ENCODE measurements around the gene SLC15A2.

Gene SLC15A2

DNA sequence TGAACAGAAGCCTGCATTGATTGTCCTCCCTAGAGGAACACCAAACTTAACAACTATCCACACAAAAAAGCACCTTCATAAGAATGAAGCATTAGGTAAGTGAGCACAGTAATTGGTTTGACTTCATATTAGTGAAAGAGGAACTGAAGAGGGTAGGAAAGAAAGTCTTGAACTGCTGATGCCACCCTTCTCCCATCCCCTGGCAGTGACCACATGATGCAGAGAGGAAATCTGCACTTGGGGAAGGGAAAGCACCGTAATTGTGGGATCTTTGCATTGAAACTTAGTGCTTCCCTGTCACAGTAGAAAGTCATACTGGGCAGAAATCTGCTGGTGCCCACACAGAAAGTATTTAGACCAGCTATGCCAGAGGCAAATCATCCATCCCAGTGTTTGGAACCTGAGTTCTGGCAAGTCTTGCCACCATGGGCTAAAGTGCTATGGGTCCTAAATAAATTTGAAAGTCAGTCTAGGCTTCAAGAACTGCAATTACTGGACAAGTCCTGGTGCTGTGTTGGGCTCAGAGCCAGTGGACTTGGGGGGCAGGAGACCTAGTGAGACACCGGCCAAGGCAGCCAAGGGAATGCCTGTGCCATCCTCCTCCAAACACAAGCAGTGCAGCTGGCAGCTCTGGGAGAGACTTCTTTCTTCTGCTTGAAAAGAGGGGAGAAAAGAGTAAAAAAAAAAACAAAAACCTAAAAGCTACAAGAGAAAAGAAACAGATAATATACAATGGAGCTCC is 63.6 kb downstream of the SLC15A2 start:
- Histone ChIP-seq H3K9me3 (ENCODE audit: control insufficient read depth, insufficient read depth, low read length) (no peaks in the 10 kb centered on the region), H3K4me3 (ENCODE audit: low read length) (no peak overlapping the region), H3K27ac (ENCODE audit: low read length) (no peak overlapping the region), H3K27me3 (ENCODE audit: control insufficient read depth, insufficient read depth, low read length) (no peaks in the 10 kb centered on the region), H3K4me1 (ENCODE audit: control insufficient read depth, insufficient read depth, low read length) (no peaks in the 10 kb centered on the region), H3K36me3 (ENCODE audit: control insufficient read depth, insufficient read depth, low read length) (no peaks in the 10 kb centered on the region)
- DNase-seq (ENCODE audit: low read depth, low spot score) = no peak
- WGBS (ENCODE audit: insufficient coverage, insufficient read length) = no CpG with 5 or more reads among the region's 2 CpGs

- no peaks in the 10 kb centered on the region for H3K4me1 ChIP-seq (ENCODE audit: control insufficient read depth, insufficient read depth, low read length)
- H3K9me3 ChIP-seq (ENCODE audit: control insufficient read depth, insufficient read depth, low read length) = no peaks in the 10 kb centered on the region
- no CpG with 5 or more reads among the region's 3 CpGs for WGBS (ENCODE audit: insufficient coverage, insufficient read length)
- no peak overlapping the region for H3K27ac ChIP-seq (ENCODE audit: low read length)
- no peaks in the 10 kb centered on the region for H3K27me3 ChIP-seq (ENCODE audit: control insufficient read depth, insufficient read depth, low read length)
- H3K4me3 ChIP-seq (ENCODE audit: low read length) = no peak overlapping the region
- no peaks in the 10 kb centered on the region for H3K36me3 ChIP-seq (ENCODE audit: control insufficient read depth, insufficient read depth, low read length)
- no peak for DNase-seq (ENCODE audit: low read depth, low spot score)
These were observed 64.6 kb downstream of the SLC15A2 start for GRCh38 chr3:121958801-121959200.

GRCh38 chr3:121961283-121961682 is 67.1 kb downstream of the SLC15A2 start:
- no peak for DNase-seq (ENCODE audit: low read depth, low spot score)
- Histone ChIP-seq H3K36me3 (ENCODE audit: control insufficient read depth, insufficient read depth, low read length) (no peaks in the 10 kb centered on the region), H3K4me3 (ENCODE audit: low read length) (no peak overlapping the region), H3K9me3 (ENCODE audit: control insufficient read depth, insufficient read depth, low read length) (no peaks in the 10 kb centered on the region), H3K4me1 (ENCODE audit: control insufficient read depth, insufficient read depth, low read length) (no peaks in the 10 kb centered on the region), H3K27me3 (ENCODE audit: control insufficient read depth, insufficient read depth, low read length) (no peaks in the 10 kb centered on the region), H3K27ac (ENCODE audit: low read length) (no peak overlapping the region)

DNA sequence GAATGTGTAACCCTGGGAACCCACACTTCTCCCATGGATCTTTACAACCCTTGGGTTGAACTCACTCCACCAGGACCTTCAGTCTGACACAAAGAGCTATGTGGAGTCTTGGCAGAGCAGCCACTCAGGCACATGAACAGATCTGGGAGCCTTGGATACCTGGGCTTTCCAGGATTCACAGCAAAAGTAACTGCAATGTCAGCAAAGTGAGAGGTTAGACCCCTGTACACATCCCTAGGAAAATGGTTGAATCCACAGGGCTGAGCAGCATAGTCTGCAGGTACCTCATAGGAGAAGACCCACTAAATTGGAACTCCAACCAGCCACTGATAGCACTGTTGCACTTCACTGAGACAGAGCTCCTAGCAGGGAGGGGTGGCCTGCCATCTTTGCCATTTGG is 68.2 kb downstream of the SLC15A2 start:
- Histone ChIP-seq H3K27me3 (ENCODE audit: control insufficient read depth, insufficient read depth, low read length) (no peaks in the 10 kb centered on the region), H3K27ac (ENCODE audit: low read length) (no peak overlapping the region), H3K36me3 (ENCODE audit: control insufficient read depth, insufficient read depth, low read length) (no peaks in the 10 kb centered on the region), H3K9me3 (ENCODE audit: control insufficient read depth, insufficient read depth, low read length) (no peaks in the 10 kb centered on the region), H3K4me3 (ENCODE audit: low read length) (no peak overlapping the region), H3K4me1 (ENCODE audit: control insufficient read depth, insufficient read depth, low read length) (no peaks in the 10 kb centered on the region)
- no peak for DNase-seq (ENCODE audit: low read depth, low spot score)

DNA sequence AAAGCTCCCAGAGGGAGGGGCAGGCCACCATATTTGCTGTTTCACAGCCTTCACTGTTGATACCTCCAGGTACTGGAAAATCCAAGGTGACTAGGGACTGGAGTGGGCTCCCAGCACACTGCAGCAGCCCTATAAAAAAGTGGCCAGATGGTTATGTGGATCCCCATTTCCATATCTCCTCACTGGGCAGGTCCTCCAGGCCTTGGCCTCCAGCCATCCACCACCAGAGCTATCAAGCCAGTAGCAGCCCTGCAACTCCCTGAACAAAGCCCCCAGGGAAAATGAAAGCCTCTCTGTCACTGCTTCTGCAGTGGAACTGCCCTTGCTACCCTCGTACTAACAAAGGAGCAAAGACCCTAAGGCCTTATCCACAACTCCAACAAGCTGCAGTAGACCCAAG is 69.4 kb downstream of the SLC15A2 start:
- WGBS (ENCODE audit: insufficient coverage, insufficient read length) = no CpG with 5 or more reads among the region's 1 CpG
- Histone ChIP-seq H3K36me3 (ENCODE audit: control insufficient read depth, insufficient read depth, low read length) (no peaks in the 10 kb centered on the region), H3K4me3 (ENCODE audit: low read length) (no peak overlapping the region), H3K27ac (ENCODE audit: low read length) (no peak overlapping the region), H3K9me3 (ENCODE audit: control insufficient read depth, insufficient read depth, low read length) (no peaks in the 10 kb centered on the region), H3K27me3 (ENCODE audit: control insufficient read depth, insufficient read depth, low read length) (no peaks in the 10 kb centered on the region), H3K4me1 (ENCODE audit: control insufficient read depth, insufficient read depth, low read length) (no peaks in the 10 kb centered on the region)
- DNase-seq (ENCODE audit: low read depth, low spot score) = no peak

- Histone ChIP-seq H3K4me3 (ENCODE audit: low read length) (no peak overlapping the region), H3K9me3 (ENCODE audit: control insufficient read depth, insufficient read depth, low read length) (peaks cover 1% of the 10 kb centered on the region; the same call in 1 of the 2 replicates), H3K27me3 (ENCODE audit: control insufficient read depth, insufficient read depth, low read length) (no peaks in the 10 kb centered on the region), H3K36me3 (ENCODE audit: control insufficient read depth, insufficient read depth, low read length) (no peaks in the 10 kb centered on the region), H3K4me1 (ENCODE audit: control insufficient read depth, insufficient read depth, low read length) (no peaks in the 10 kb centered on the region), H3K27ac (ENCODE audit: low read length) (no peak overlapping the region)
- no peak for DNase-seq (ENCODE audit: low read depth, low spot score)
- WGBS (ENCODE audit: insufficient coverage, insufficient read length) = no CpG with 5 or more reads among the region's 2 CpGs
These were observed 75.4 kb downstream of the SLC15A2 start for GRCh38 chr3:121969631-121970030.

- Histone ChIP-seq H3K27me3 (ENCODE audit: control insufficient read depth, insufficient read depth, low read length) (no peaks in the 10 kb centered on the region), H3K4me3 (ENCODE audit: low read length) (no peak overlapping the region)
These were observed 75.8 kb downstream of the SLC15A2 start for GRCh38 chr3:121970047-121970446.

DNA sequence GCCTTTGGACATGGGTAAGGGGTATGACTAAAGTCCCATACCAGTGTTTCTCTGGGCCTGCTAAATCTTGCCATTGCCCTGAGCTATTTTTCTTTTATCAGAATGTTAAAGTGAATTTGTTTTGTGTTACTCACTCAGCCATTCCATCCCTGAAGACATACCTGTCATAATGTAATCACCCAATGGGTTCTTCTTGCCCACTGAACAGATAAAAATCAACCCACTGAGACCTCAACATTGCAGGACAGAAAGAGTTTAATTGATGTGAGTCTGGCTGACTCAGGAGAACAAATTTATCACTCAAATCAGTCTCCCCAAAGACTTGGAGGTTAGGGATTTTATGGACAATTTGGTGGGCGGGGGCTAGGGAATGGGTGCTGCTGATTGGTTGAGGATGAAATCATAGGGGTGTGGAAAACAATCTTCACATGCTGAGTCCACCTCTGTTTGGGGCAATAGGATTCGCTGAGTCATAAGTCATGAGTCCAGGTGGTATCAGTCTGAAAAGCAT is 80.5 kb downstream of the SLC15A2 start:
- H3K27ac ChIP-seq (ENCODE audit: low read length) = no peak overlapping the region
- no CpG with 5 or more reads among the region's 2 CpGs for WGBS (ENCODE audit: insufficient coverage, insufficient read length)

More at GRCh38 chr3:121970047-121970446, 75.8 kb downstream of the SLC15A2 start:
- Histone ChIP-seq H3K9me3 (ENCODE audit: control insufficient read depth, insufficient read depth, low read length) (peaks cover 1% of the 10 kb centered on the region; the same call in 1 of the 2 replicates), H3K36me3 (ENCODE audit: control insufficient read depth, insufficient read depth, low read length) (no peaks in the 10 kb centered on the region), H3K4me1 (ENCODE audit: control insufficient read depth, insufficient read depth, low read length) (no peaks in the 10 kb centered on the region), H3K27ac (ENCODE audit: low read length) (no peak overlapping the region)
- no CpG with 5 or more reads among the region's 1 CpG for WGBS (ENCODE audit: insufficient coverage, insufficient read length)
- DNase-seq (ENCODE audit: low read depth, low spot score) = no peak

DNA sequence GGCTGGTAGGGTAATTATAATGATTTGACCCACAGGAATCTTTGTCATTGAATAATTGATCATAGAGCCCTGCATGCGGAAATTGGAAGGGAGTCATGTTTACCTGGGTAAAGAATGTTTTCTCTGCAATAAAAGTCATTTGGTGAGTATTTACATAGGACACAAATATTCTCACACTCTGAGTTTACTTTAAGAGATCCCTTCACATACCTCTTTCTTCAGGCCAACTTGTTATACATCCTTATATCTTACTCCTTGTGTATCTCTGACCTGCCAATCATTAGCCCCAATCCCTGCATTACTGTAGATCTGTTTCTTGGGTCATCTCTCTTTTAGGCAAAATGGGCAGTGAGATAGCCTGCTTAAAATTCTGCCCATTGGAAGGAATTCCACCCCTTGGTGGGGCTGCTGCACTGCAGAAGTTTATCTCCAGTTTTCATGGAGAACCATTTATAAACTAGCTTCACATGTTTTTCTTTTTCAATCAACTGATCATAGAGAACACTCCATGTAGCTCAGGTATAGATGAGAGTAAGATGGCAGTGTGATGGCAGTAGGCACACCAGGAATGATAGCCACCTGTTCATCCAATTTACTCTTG is 81.6 kb downstream of the SLC15A2 start:
- Histone ChIP-seq H3K27ac (ENCODE audit: low read length) (no peak overlapping the region), H3K27me3 (ENCODE audit: control insufficient read depth, insufficient read depth, low read length) (no peaks in the 10 kb centered on the region), H3K4me3 (ENCODE audit: low read length) (no peak overlapping the region), H3K4me1 (ENCODE audit: control insufficient read depth, insufficient read depth, low read length) (no peaks in the 10 kb centered on the region), H3K9me3 (ENCODE audit: control insufficient read depth, insufficient read depth, low read length) (peaks cover 1% of the 10 kb centered on the region; the same call in 1 of the 2 replicates), H3K36me3 (ENCODE audit: control insufficient read depth, insufficient read depth, low read length) (no peaks in the 10 kb centered on the region)
- no CpG with 5 or more reads among the region's 1 CpG for WGBS (ENCODE audit: insufficient coverage, insufficient read length)
- no peak for DNase-seq (ENCODE audit: low read depth, low spot score)

More for the DNA sequence above, 80.5 kb downstream of the SLC15A2 start:
- Histone ChIP-seq H3K27me3 (ENCODE audit: control insufficient read depth, insufficient read depth, low read length) (no peaks in the 10 kb centered on the region), H3K9me3 (ENCODE audit: control insufficient read depth, insufficient read depth, low read length) (peaks cover 1% of the 10 kb centered on the region; the same call in 1 of the 2 replicates), H3K36me3 (ENCODE audit: control insufficient read depth, insufficient read depth, low read length) (no peaks in the 10 kb centered on the region), H3K4me1 (ENCODE audit: control insufficient read depth, insufficient read depth, low read length) (no peaks in the 10 kb centered on the region), H3K4me3 (ENCODE audit: low read length) (no peak overlapping the region)
- no peak for DNase-seq (ENCODE audit: low read depth, low spot score)

- Histone ChIP-seq H3K27me3 (ENCODE audit: control insufficient read depth, insufficient read depth, low read length) (no peaks in the 10 kb centered on the region), H3K27ac (ENCODE audit: low read length) (no peak overlapping the region), H3K4me3 (ENCODE audit: low read length) (no peak overlapping the region), H3K4me1 (ENCODE audit: control insufficient read depth, insufficient read depth, low read length) (no peaks in the 10 kb centered on the region), H3K36me3 (ENCODE audit: control insufficient read depth, insufficient read depth, low read length) (no peaks in the 10 kb centered on the region), H3K9me3 (ENCODE audit: control insufficient read depth, insufficient read depth, low read length) (peaks cover 1% of the 10 kb centered on the region; the same call in 1 of the 2 replicates)
- WGBS (ENCODE audit: insufficient coverage, insufficient read length) = no CpG with 5 or more reads among the region's 1 CpG
- DNase-seq (ENCODE audit: low read depth, low spot score) = no peak
These were observed 82.5 kb downstream of the SLC15A2 start for GRCh38 chr3:121976727-121977126.

All from iPS DF 6.9 (cell line).